NCI-H524 (cell line): Measurements from ENCODE around the gene FOXP4.
A peak's percentile ranks its signal among the peaks of the same experiment; 100 is the strongest.

ENCODE experiments used
- DNase-seq, 2 experiments: peaks; one replicate each; lab custom pipeline; 2025; lab: John Stamatoyannopoulos, UW

The FOXP4 gene

DNA sequence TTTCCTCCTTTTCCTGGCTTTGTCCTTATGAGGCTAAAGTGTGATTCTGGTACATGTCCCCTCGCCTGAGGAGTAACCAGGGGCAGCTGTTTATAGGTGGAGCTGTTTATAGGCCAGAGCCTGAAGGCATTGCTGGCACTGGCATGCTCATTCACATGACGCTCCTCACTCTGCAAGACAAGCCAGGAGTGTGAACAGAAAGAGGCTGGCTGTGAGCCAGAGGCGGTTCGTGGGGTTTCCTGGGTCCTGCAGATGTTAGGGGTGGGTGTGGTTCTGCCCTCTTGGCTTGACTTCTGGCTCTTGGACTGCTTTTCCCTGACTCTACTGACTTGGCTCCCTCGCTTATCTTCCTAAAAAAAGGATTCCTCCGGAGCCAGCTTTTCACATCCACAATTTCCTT, 79.3 kb downstream of the FOXP4 start:
- DNase-seq: peak in 1 of 2 experiments; percentile 16

DNA sequence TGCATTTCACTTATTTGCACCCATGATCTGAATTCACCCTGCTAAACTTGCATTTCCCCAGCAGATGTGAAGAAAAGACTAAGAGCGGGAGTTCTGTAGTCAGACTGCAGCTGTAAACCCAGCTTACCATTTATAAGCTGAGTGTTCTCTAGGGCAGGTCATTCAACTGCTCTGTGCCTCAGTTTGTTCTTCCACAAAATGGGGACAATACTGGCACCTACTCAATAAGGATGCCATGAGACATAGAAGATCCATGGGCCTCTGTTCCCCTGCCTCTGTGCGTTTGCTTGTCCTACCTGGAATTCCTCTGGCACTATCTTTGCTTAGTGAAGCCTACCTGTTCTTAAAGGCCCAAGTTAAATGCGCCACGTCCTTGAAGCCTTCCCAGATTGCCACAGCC, 79.8 kb downstream of the FOXP4 start:
- no peak for DNase-seq

DNA sequence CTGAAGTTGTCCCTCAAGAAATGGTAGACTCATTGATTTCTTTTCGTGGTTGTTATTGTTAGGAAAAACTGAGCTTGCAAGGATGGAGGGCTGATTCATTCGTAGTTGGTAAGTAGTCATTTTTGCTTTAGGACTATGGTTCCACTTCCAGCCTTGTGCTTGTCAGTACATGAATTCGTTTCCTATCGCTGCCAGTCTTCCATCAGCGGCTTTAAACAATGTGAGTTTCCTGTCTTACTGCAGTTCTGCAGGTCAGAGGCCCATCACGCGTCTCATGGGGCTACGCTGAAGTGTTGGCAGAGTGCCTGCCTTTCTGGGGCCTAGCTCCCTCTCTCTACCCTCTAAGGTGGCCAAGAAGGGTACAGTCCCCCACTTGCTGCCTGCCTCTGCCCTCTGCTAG, 80.7 kb downstream of the FOXP4 start:
- no peak for DNase-seq

DNA sequence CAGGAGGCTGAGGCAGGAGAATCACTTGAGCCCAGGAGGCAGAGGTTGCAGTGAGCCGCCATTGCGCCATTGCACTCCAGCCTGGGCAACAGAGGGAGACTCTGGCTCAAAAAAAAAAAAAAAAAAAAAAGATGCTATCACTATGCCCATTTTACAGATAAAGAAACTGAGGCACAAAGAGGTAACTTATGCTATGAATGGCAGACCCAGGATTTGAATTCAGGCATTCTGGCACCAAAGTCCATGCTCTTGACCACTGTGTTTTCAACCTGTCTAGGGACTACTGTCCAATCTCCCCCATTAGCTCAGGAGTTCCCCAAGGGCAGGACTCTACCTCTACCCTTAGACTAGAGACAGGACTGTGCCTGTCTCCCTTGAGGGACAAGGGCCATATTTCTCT, 82.9 kb downstream of the FOXP4 start:
- DNase-seq: no peak

DNA sequence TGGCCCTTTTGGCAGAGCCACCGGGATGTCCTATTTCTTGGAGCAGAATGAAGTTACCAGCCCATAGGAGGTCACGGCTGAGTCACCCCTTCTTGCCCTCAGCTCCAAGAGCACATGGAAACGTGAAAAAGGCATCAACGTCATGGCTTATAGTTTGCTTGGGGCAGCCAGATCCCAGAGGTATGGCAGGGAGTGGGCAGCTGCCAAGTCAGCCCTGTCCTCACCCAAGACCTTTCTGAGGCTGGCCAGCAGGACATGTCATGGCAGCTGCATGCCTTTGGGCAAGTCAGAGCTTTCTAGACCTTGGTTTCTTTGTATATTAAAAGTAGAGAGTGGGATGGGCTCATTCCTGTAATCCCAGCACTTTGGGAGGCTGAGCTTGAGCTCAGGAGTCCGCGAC, 83.9 kb downstream of the FOXP4 start:
- DNase-seq: no peak

DNA sequence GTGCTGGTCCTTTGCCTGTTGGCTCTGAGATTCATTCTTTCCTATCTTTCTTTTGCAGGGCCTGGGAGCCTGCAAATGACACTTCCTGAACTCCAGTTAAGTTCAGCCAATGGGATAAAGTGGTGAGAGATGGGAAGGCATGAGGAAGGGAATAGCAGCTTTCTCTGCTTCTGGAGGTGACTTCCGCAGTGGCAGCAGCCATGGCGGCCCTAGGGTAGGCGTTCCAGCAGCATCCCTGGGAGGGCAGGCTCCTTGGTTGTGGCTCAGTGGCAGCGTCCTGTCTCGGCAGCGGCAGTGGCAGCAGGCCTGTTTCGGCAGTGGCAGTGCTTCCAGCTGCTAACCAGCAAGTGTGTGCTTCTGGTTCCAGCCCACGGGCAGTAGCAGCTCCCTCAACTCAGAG, 84.8 kb downstream of the FOXP4 start:
- peak in 1 of 2 experiments; percentile 46 for DNase-seq

DNA sequence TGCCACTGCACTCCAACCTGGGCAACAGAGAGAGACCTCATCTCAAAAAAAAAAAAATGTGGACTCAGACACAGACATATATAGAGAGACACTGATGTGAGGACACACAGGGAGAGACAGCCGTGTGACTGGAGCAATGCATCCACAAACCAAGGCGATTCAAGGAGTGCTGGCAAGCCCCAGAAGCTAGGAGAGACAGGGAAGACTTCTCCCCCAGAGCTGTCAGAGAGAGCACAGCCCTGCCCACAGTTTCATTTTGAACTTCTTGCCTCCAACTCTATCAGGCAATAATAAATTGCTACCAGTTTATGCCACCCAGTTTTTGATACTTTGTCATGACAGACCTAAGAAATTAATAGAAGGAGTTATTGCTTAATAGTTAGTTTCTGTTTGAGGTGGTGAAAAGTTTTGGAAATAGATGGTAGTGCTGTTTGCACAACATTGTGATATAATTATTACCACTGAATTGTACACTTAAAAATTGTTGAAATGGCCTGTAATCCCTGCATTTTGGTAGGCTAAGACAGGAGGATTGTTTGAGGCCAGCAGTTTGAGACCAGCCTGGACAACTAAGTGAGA, 87.0 kb downstream of the FOXP4 start:
- DNase-seq: no peak

DNA sequence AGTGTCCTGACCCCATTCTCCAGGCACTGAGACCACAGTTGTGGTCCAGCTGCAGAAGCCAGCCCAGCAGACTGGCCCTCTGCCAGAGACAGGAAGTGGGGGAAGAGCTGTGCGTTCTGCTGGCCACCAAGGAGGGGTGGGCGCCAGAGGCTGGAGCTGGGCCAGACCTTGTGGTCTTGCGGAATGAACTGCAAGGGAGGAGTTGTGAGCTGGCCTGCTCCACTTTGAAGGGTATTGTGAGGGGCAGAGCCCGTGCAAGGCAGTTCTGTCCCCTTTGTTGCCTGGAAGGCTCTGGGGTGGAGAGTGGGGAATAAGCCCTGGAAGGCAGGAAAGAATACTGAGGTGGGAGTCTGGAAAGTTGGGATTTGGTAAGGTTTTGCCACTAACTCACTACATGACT, 88.5 kb downstream of the FOXP4 start:
- no peak for DNase-seq

DNA sequence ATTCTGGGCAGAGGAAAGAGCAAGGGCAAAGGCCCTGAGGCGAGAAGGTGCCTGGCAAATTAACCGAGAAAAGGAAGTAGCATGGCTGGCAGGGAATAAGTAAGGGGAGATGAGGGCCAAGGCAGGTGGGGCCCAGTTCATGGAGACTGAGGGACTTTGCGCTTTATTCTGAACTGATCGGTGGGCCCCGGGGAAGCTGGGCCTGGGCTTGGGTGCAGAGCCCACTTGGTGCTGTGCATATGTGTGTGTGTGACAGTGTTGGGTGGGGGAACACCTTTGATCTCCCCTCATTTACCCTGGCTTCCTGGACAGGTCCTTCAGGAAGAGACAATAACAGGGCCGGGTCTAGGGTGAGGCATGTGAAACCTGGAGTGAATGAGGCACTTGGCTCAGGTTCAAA, 89.2 kb downstream of the FOXP4 start:
- DNase-seq: no peak

DNA sequence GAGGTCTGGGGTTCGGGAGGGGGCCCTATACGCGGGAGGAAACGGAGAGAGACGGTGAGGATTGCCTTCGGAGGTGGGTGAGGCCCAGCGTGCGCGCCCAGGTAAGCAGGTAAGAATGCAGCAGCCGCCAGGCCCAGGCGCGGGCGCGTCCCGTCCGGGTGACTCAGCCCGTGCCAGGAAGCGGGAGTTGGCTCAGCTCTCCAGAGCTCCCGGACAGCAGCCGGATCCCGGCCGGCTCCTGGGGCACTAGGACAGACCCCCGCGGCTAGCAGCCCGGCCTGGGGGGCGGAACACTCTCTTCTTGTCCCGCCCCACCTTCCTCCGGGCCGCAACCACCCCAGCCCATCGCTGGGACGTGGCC, 90.6 kb downstream of the FOXP4 start:
- DNase-seq: no peak

DNA sequence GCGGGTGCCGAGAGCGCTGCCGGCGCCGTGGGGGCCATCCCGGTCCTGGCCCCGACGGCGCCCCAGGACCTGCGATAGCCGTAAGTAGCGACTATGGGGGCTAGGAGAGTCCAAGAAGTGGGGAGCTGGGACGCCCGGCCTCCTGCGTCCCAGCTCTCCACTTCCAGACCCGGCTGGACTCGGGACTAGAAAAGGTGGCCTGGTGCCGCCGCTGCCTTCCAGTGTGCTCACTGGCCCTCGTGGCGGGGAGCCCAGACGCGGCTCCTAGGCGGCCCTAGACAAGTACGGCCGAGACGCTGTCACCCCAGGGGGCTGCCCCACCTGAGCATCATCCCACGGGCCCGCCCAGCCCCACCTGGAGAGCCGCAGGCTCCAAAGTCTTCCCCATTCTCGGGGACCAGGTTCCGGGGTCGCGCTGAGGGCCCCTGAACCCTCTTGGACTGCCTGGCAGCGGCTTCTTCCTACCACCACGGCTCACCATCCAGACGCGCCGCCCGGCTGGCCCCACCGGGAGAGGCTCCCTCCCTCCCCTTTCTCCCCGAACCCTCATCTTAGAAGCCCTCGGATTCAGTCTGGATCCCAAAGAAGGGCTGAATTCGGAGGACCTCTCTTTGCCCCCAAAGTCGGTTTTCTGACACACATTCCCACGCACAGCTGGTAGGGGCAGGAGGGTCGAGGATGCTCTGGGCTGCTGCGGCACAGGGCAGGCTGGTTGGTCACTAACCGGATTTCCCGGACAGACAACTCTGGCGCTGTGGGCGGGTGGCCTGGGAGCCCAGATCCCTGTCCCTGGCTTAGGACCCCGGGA, 91.2 kb downstream of the FOXP4 start:
- no peak for DNase-seq

DNA sequence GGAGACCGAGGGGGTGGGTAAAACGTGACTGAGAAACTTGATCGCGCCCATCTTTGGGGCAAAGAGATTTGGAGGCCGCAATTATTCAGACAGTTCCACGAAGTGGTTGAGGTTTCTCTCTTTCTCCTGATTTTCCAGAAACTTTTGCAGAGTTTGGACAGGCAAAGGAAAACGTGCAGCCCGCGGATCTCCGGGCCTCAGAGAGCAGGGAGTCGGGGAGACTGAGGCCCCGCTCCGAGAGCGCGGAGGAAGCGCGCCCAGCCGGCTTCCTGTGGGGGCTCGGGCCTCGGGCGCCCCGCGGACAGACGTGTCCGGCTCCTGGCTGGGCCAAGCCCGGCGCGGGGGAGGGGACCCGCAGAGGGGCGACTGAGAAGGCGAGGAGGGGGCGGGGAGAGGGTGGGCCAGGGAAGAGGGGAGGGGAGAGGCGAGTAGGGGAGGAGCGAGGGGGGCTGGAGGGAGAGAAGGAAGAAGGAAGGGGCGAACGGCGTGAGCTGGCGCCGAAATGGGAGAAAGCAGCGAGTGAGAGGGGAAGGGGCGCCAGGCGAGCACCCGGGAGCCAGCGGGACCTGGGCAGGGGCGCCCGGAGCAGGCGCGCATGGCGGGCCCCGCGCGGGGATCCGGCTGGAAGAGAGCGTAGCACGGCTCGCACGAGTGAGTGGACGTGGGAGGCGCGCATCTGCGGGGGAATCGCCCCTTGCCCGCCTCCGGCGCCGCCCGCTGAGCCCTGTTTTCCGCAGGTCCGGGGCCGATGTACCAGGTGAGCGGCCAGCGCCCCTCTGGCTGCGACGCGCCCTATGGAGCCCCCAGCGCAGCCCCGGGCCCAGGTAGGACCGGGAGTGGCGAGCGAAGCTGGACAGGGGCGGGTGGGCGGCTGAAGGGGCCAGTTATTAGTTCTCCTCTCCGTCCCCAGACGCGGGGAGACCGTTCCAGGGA, 92.1 kb downstream of the FOXP4 start, which contains the start of gene MDFI:
MDFI (plus strand) TSS at position 467 of the 933 bp plus-strand sequence; CDS start at position 749, 282 bp downstream.
- no peak for DNase-seq

DNA sequence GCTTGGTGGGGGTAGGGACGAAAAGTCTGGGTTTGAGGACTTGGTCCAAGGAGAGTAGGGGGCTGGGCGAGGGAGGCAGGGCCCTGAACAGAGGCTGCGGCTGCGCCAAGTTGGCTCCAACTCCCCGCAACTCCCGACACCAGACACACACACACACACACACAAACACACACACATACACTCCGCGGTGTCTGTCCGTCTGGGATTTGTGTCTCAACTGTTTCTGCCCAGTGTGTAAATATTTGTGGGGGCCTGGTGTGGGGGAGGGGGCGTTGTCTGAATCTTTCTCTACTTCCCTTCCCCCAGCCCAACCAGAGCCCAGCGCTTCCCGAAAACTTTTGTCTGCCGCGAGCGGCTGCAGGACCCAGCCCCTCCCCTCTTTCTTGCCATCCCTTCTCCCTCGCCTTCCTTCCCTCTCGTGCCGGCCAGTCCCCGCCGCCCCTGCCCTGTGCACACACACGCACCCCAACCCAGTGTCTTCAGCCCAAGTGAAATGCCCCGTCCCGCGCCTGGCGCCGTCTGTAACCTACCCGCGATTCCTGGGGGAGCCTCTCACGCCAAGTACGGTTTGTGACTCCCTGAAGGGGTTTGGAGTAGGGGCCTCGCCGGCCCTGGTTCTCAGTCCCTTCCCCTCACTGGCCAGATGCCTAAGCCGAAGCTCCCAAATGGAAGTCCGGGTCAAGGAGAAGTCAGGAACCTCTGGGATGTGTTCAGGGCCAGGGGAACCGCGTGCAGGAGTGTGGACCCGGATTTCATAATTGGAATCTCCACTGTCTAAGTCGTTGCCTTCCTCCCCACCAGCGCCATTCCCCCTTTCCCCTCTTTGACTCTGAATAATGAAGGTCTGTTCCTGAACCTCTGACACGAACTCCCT, 93.0 kb downstream of the FOXP4 start:
- no peak for DNase-seq

DNA sequence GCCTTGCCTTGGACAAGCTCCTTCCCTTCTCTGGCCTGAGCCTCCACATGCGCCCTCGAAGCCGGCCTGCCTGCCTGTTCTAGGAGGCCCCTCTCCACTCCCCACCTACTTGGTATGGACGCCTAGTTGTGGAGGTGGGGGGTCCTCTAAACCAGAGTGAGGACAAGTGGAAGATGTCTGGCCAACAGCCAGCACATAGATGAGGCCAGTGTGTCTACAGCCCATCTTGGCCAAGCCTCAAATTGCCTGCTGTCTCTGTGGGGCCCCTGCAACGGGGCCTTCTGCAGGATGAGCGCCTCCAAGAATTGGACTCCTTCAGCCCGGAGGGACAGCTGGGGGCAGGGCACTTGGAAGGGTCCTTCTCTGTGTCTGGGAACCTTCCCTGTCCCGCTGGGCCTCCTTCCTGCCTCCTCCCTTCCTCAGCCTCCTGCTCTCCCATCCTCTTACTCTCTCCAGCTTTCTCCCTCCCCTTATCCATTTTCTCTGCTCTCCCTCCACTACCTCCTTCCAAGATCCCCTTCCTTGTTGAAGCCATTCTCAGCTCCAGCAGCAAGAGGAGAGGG, 93.7 kb downstream of the FOXP4 start:
- peak in 1 of 2 experiments; percentile 20 for DNase-seq

DNA sequence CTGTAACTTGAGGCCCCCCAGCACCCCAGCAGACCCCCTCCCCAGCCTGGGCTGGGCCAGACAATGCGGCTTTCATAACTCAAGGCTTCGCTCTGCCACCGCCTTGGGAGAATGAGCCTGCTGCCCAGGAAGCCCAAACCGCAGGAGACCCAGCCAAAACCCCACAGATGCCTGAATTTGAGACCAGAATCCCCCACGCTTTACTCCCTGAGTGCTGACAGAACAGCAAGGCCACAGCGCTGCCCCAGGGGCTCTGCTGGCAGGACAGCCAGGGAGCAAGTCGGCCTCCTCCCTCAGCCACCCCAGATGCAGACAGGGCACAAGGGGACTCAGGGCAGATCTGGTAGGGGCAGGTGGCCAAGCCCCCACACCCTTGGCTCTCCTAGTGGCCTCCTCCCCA, 94.2 kb downstream of the FOXP4 start:
- no peak for DNase-seq

DNA sequence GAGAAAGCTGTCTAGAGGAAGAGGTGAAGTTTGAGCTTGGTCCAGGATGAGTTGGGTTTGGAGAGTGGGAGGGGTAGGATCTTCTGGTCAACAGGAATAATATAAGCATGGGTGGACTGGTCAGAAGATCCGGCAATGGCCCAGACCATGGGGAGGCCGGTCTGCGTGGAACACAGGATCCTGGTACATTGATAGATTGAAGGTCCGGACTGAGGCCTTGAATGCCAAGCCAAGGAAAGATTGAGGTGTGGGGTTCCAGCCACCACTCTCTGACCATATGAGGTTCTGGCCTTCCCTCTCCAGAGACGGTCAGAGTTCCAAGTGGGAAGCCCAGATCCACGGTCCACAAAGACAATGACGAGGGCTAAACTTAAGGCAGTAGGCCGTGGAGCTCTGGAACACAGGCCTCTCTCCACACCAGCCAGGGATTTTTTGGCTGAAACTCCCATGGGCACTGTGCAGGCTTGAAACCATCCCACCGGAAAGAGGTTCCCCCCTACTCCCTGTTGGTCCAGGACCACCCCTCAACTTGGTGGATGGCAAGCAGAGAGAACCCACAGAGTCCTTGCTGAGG, 95.3 kb downstream of the FOXP4 start:
- no peak for DNase-seq

DNA sequence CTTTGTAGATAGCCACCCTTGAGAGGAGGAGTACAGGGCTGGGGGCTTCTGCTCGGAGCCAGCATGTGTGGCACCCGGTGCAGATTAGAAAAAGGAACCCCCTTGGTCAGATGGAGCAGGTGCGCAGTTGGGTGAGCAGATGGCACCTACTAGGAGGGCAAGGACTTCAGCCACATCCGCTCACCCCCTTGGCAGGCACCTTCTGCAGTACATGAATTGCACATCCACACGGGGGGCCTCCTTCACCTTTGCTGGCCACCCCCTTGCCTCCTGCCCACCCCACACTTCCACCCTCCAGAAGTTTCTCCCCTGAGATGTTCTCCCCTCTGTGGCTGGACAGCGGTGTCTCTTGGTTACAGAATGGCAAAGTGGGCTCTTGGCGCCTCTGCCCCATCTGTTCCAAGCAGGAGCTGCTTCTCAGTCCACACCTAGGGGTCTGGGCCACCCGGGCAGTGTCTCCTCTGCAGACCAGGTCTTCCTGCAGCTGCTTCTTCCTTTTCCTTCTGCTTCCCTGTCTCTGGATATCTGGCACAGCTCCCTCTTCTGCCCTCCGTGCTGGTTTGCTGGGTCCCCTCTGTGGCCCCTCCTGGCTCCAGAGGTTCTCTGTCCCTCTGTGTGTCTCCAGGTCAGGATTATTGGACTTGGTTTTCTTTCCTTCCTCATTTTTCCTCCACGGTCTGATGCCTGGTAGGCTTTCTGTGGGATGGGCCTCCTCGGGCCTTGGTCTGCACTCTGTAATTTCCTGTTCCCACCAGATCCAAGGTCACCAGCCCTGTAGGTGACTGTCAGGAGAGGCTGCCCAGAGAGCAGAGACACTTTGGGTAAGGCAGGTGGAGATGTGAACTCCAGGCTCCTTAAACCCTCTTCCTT, 96.1 kb downstream of the FOXP4 start:
- peak; percentile 57 to 78 for DNase-seq

DNA sequence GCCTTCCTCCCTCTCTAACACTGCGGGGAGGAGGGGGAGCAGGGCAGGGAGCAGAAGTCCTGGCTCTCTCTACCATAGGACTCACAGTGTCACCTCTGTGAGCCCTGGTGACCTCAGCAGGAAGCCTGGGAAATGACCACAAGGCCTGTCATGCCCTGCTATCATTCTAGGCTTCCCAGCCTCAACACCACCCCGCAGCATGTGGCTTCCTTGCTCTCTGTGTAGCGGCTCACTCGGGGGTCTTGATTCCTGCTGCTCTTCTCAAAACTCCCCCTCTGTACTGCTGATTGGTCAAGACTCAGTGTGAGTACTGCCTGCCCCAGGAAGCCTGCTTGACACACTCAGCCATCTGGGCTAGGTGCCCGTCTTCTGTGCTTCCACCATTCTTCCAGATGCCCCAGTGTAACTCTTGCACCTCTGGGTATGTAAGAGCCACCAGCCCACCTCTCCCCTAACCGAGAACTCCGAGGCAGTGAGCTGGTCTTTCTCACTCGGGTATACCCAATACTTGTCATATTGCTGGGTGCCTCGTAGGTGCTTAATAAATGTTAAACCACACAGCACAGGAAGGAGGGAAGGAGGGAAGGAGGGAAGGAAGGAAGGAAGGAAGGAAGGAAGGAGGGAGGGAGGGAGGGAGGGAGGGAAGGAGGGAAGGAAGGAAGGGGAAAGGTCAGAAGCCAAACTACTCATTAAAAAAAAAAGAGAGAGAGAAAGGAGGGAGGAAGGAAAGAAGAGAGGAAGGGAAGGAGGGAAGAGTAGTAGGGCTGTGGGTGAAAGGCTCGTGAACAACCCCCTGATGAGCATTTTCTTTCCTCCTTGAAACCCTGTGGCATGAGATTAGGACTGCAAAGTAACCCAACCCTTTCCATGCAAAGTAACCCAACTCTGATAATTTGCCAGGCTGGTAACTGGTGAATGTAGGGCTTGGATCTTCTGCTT, 97.0 kb downstream of the FOXP4 start:
- peak in 1 of 2 experiments; percentile 30 for DNase-seq

DNA sequence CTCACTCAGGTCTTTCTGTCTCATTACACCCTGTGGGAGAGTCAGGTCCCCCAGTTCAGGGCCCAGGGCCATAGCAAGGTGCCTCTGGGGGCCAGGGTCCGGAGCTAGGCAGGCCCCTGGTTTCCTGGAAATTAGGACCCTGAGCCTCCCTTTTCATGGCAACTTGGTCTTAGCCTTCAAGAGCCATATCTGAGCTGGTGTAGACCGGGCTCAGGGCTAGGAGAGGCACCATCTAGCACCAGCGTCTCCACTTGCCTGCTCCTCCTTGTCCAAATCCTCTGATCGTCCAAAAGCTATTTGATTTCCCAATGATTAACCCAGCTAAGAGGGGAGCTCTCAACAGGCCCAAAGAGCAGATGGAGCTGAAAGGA, 97.7 kb downstream of the FOXP4 start:
- no peak for DNase-seq
